ENCODE measurements around the gene ZKSCAN5. TPM values are rescaled to one million over a fixed set of nuclear protein-coding genes. Genes with fewer than 3 reads are reported as not detected.
"Not testable (repeated sequence)": the region's sequence is repeated elsewhere in the genome, so short reads cannot be mapped to it uniquely, and the experiment has no call there.

Gene ZKSCAN5
- total RNA-seq, 2 donors from 2014 or later, result 14.9 to 18.2 TPM

- Histone ChIP-seq H3K9me3 (ENCODE audit: control insufficient read depth, low read length) (no peaks in the 10 kb centered on the region), H3K9ac (ENCODE audit: extremely low read depth, low read length, poor library complexity, severe bottlenecking) (no peak overlapping the region), H3K27me3 (ENCODE audit: control insufficient read depth, insufficient read depth, low read length, poor library complexity, severe bottlenecking) (no peaks in the 10 kb centered on the region), H3K4me3 (ENCODE audit: low read length) (no peak overlapping the region), H3K4me1 (ENCODE audit: control insufficient read depth, insufficient read depth, low read length) (no peaks in the 10 kb centered on the region), H3K27ac (ENCODE audit: low read depth, low read length) (no peak overlapping the region), H3K36me3 (ENCODE audit: control insufficient read depth, insufficient read depth, low read length) (peaks cover 33% of the 10 kb centered on the region)
- WGBS, 2 experiments (ENCODE audit: insufficient coverage in 1 of 2, insufficient read length in 1 of 2), result 84 to 91% methylated on average over 3 of the region's 3 CpGs
- Mint-ChIP-seq H3K27ac (no peak overlapping the region), H3K4me1 (peaks cover 4% of the 10 kb centered on the region), H3K4me3 (no peak overlapping the region), H3K36me3 (ENCODE audit: low read depth) (peaks cover 31% of the 10 kb centered on the region), H3K9me3 (no peaks in the 10 kb centered on the region), H3K27me3 (ENCODE audit: insufficient read depth) (no peaks in the 10 kb centered on the region)
- no peak for TF ChIP-seq CTCF (conservative IDR thresholded peaks at IDR 0.05)
- no peak for DNase-seq
Measured at GRCh38 chr7:99576251-99576650, 71.8 kb downstream of the ZKSCAN5 start.

GRCh38 chr7:99579281-99579955 lies 75.0 kb downstream of the ZKSCAN5 start:
- Histone ChIP-seq H3K4me3 (ENCODE audit: low read length) (peak overlapping the region; percentile 82), H3K9ac (ENCODE audit: extremely low read depth, low read length, poor library complexity, severe bottlenecking) (no peak overlapping the region), H3K36me3 (ENCODE audit: control insufficient read depth, insufficient read depth, low read length) (peaks cover 4% of the 10 kb centered on the region), H3K27ac (ENCODE audit: low read depth, low read length) (no peak overlapping the region), H3K4me1 (ENCODE audit: control insufficient read depth, insufficient read depth, low read length) (no peaks in the 10 kb centered on the region), H3K27me3 (ENCODE audit: control insufficient read depth, insufficient read depth, low read length, poor library complexity, severe bottlenecking) (peaks cover 12% of the 10 kb centered on the region), H3K9me3 (ENCODE audit: control insufficient read depth, low read length) (no peaks in the 10 kb centered on the region)
- no peak for DNase-seq
- WGBS, 2 experiments (ENCODE audit: insufficient coverage in 1 of 2, insufficient read length in 1 of 2), result 83 to 89% methylated on average over 3 to 9 of the region's 10 CpGs
- H3K9me3 Mint-ChIP-seq, result no peaks in the 10 kb centered on the region
- no peak overlapping the region for H3K27ac Mint-ChIP-seq
- H3K4me1 Mint-ChIP-seq, result peaks cover 4% of the 10 kb centered on the region
- H3K36me3 Mint-ChIP-seq (ENCODE audit: low read depth), result peaks cover 3% of the 10 kb centered on the region
- no peaks in the 10 kb centered on the region for H3K27me3 Mint-ChIP-seq (ENCODE audit: insufficient read depth)
- no peak for TF ChIP-seq CTCF (conservative IDR thresholded peaks at IDR 0.05)
- H3K4me3 Mint-ChIP-seq, result peak overlapping the region; percentile 74

GRCh38 chr7:99579956-99580777 lies 75.7 kb downstream of the ZKSCAN5 start:
- Histone ChIP-seq H3K27ac (ENCODE audit: low read depth, low read length) (no peak overlapping the region), H3K4me1 (ENCODE audit: control insufficient read depth, insufficient read depth, low read length) (no peaks in the 10 kb centered on the region), H3K36me3 (ENCODE audit: control insufficient read depth, insufficient read depth, low read length) (no peaks in the 10 kb centered on the region), H3K9me3 (ENCODE audit: control insufficient read depth, low read length) (no peaks in the 10 kb centered on the region), H3K4me3 (ENCODE audit: low read length) (peak overlapping the region; percentile 82), H3K9ac (ENCODE audit: extremely low read depth, low read length, poor library complexity, severe bottlenecking) (peak overlapping the region; percentile 21), H3K27me3 (ENCODE audit: control insufficient read depth, insufficient read depth, low read length, poor library complexity, severe bottlenecking) (peaks cover 17% of the 10 kb centered on the region)
- H3K9me3 Mint-ChIP-seq, result no peaks in the 10 kb centered on the region
- peak overlapping the region; percentile 74 for H3K4me3 Mint-ChIP-seq
- H3K36me3 Mint-ChIP-seq (ENCODE audit: low read depth), result no peaks in the 10 kb centered on the region
- peak overlapping the region; percentile 89 for H3K27ac Mint-ChIP-seq
- H3K27me3 Mint-ChIP-seq (ENCODE audit: insufficient read depth), result peaks cover 3% of the 10 kb centered on the region
- H3K4me1 Mint-ChIP-seq, result peaks cover 4% of the 10 kb centered on the region
- TF ChIP-seq CTCF (conservative IDR thresholded peaks at IDR 0.05), result peak; percentile 79
- 2 to 12% methylated on average over 25 to 54 of the region's 54 CpGs for WGBS, 2 experiments (ENCODE audit: insufficient coverage in 1 of 2, insufficient read length in 1 of 2)
- DNase-seq, result peak; percentile 91

- H3K4me1 Mint-ChIP-seq; H3K27me3 Mint-ChIP-seq (ENCODE audit: insufficient read depth); H3K36me3 Mint-ChIP-seq (ENCODE audit: low read depth); H3K27ac ChIP-seq (ENCODE audit: low read depth, low read length); H3K9me3 Mint-ChIP-seq; H3K36me3 ChIP-seq (ENCODE audit: control insufficient read depth, insufficient read depth, low read length); H3K4me1 ChIP-seq (ENCODE audit: control insufficient read depth, insufficient read depth, low read length); H3K9me3 ChIP-seq (ENCODE audit: control insufficient read depth, low read length); DNase-seq: not testable (repeated sequence)
- peak overlapping the region; percentile 89 for H3K27ac Mint-ChIP-seq
- Histone ChIP-seq H3K4me3 (ENCODE audit: low read length) (peak overlapping the region; percentile 82), H3K9ac (ENCODE audit: extremely low read depth, low read length, poor library complexity, severe bottlenecking) (peak overlapping the region; percentile 21), H3K27me3 (ENCODE audit: control insufficient read depth, insufficient read depth, low read length, poor library complexity, severe bottlenecking) (peaks cover 18% of the 10 kb centered on the region)
- peak overlapping the region; percentile 74 for H3K4me3 Mint-ChIP-seq
- 61 to 71% methylated on average over 2 of the region's 4 CpGs for WGBS, 2 experiments (ENCODE audit: insufficient coverage in 1 of 2, insufficient read length in 1 of 2)
Measured at GRCh38 chr7:99580778-99581332, 76.4 kb downstream of the ZKSCAN5 start.

All from endodermal cell (in vitro differentiated cells).